NK-92 (cell line): ENCODE results near the gene PRSS22.

Experiments used
- DNase-seq: peaks from one replicate; lab custom pipeline; 2025; ENCODE audit not compliant: unreplicated experiment; lab: John Stamatoyannopoulos, UW

PRSS22 gene

DNA sequence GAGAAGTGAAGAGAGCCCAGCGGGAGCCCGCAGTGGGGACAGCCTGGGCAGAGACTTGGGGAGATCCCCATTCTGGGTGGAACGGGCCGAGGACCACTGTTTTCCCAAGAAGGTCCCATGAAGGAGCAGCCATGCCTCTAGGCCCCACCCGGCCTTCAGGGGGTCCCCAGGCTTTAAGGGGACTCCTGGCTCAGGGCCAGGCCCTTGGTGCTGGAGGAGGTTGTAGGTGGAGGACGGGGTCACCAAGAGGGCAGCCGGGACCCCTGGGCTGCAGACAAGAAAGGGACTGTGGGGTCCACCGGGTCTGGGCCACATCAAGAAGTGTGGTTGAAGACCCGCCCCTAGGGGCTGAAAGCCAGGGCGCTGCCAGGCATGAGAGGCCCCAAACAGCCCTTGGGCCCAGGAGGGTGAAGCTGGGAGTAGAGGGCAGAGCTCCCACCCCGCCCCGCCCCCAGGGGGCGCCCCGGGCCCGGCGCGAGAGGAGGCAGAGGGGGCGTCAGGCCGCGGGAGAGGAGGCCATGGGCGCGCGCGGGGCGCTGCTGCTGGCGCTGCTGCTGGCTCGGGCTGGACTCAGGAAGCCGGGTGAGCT lies 41.1 kb downstream of the PRSS22 start, which contains the start of gene PRSS21:
TSS of gene PRSS21 (plus strand) at position 487 of the 589 bp plus-strand sequence. CDS start at position 519, 32 bp downstream.
- DNase-seq, result no peak

GRCh38 chr16:2815299-2815771 lies 42.6 kb downstream of the PRSS22 start:
- no peak for DNase-seq

DNA sequence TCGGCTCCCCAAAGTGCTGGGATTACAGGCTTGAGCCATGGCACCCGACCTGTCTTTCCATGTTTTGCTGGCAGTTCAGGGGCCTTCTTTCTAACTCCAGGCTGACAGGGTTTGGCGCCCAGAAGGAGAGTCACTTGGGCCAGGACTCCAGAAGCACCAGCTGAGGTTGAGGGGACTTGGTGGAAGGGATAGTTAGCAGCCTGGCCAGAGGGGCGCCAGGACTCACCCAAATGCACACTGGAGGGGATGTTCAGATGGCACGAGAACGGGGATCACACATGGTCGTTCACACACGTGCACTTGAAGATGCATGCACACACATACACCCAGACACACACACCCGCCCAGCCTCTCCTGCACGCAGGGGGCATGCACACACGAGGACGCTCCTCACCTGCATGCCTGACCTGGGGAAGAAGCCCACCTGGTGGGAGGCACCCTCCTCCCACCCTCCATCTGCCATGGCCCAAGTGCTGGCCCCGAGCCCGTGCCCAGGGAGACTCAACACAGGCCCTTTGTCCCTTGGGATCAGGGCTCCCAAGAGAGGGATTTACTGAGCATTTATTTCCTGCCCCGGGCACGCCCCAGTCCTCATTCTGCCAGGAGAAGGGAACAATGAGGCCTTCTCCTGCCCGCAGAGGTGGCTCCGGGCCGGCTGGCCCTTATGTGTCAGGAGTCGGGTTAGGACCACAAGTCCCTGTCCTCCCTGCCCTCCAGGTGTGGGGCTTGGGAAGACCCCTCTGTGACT lies 43.2 kb downstream of the PRSS22 start:
- DNase-seq, result no peak

DNA sequence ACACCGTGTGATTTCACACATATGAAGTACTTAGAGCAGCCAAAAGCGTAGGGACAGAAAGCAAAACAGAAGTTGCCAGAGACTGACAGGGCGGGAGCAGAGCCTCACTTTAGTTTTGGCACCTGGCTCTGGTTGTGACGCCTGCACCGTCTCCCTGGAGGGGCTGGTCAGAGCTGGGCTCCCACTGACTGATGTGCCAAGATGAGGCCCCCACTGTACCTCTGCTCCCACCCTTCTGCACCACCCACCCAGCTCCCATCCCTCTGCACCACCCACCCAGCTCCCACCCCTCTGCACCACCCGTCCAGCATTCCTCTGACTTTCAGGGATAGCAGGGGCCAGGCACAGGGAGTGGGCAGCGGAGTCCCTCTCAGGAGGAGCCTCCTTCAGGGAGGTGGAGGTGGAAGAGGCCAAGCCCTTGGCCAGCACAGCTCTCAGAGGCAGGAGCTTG lies 44.2 kb downstream of the PRSS22 start:
- DNase-seq, result no peak

- DNase-seq, result no peak
Observed at GRCh38 chr16:2811703-2812471, 46.1 kb downstream of the PRSS22 start.

- DNase-seq, result no peak
Observed at GRCh38 chr16:2810651-2811050, 47.3 kb downstream of the PRSS22 start.

- DNase-seq, result no peak
Observed at GRCh38 chr16:2809149-2809760, 48.7 kb downstream of the PRSS22 start.

GRCh38 chr16:2808181-2808580 lies 49.8 kb downstream of the PRSS22 start:
- no peak for DNase-seq

- no peak for DNase-seq
Observed at GRCh38 chr16:2806286-2806685, 51.7 kb downstream of the PRSS22 start.

GRCh38 chr16:2804728-2805127 lies 53.2 kb downstream of the PRSS22 start:
- no peak for DNase-seq

- DNase-seq, result no peak
Observed at GRCh38 chr16:2803545-2804195, 54.3 kb downstream of the PRSS22 start.
